Measurements from ENCODE around the gene COL5A3.
"Not testable (repeated sequence)": the region's sequence is repeated elsewhere in the genome, so short reads cannot be mapped to it uniquely, and the experiment has no call there.

The COL5A3 gene

DNA sequence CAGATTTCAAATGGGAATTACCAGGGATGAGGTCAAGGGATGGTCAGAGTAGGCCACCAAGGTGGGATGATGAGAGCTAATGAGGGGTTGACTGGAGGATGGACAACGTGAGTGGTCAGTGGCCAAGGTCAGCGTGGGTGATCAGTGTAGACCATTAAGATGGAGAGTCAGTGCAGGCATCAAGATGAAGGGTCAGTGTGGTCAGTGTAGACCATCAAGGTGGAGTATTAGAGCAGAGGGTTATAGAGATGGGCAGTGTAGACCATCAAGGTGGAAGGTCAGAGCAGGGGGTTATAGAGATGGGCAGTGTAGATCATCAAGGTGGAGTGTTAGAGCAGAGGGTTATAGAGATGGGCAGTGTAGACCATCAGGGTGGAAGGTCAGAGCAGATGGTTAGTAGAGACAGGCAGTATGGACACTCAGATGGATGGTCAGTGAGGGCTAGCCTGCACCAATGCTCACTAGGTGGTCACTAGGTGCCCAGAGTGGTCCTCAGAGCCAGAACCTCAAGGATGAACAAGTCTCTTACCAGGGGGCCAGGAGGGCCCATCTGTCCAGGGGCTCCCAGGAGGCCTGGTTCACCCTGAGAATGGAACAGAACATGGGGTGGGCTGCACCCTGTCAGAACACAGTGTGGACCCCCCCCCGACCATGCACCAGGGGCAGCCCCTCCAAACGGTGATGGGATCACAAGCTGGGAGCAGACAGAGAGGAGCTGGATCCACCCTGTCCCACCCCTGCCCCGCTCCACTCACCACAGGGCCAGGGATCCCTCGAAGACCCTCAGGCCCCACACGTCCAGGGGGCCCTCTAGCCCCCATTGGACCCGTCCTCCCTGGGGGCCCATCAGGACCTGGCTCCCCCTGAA, 41.2 kb downstream of the COL5A3 start:
- no peak for DNase-seq

DNA sequence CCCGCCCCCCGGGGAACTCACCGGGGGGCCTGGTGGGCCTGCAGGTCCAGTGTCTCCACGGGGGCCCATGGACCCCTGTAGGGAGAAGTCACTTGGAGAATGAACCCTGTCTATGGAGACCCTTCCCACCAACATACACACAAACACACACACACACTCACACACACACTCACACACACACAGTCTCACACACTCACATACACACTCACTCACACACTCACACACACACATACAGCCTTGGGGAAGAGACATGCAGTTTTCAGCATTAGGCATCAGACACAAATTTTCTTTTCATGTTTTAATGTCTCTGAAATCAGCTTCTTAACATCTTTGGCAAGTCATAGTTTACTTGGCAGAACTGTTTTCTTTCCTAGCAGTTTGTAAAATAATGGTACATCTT, 43.0 kb downstream of the COL5A3 start:
- DNase-seq: no peak

DNA sequence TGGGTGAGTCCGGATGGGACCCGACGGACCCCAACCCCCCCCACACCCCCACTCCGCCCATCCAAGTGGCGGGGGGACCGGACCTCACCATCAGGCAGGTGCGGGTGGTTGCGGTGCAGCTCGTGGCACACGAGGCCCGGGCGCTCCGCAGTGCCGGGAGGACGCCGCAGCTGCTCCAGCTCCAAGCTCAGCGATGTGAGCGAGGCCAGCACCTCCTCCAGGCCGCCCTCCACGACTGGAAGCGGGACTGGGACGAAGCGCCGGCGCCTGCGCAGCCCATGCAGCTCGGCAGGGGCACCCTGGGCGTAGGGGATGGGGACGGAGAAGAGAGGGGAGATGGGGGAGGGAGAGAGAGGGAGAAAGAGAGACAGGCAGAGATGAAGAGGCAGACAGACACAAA, 43.9 kb downstream of the COL5A3 start:
- DNase-seq: no peak

DNA sequence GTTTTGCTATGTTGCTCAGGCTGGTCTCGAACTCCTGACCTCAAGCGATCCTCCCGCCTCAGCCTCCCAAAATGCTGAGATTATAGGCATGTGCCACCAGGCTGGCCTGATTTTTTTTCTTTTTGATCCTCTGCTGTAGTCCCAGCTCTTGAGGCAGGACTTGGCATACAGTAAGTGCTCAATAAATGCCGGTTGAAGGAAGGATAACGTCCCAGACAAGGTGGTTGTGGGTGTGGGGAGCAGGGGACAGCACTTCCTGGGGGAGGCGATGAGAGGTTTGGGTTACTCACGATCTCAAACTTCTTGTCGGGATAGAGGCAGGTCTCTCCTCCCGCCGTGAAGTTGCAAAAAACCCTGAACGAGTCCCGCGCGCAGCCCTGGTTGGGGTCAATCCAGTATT, 44.3 kb downstream of the COL5A3 start:
- no peak for DNase-seq

DNA sequence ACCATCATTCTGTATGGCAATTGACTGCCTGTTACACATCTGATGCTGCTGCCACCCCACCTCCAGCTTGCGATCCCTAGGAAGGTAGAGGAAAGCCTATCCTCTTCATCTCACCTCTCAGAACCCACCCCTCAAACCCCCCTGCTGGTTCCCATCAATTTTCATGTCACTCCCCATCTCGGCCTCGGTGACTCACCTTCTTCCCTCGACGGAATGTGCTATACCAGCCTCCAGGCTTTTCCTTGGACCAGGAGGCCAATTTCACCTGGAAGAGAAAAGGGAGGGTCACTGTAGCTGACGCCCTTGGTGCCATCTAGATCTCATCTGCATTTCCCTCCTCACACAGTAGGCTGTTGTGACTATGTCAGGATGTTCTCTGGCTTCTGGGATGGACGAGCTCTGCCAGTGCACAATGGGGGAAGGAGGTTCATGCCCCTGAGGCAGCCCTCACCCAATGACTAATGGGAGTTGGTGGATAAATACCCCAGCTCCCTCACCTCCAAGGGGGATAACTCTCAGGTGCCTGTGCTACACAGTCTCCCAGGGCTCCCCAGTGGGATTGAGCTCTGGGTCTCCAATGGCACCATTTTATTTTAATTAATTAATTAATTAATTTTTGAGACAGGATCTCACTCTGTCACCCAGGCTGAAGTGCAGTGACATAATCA, 47.5 kb downstream of the COL5A3 start:
- no peak for DNase-seq

DNA sequence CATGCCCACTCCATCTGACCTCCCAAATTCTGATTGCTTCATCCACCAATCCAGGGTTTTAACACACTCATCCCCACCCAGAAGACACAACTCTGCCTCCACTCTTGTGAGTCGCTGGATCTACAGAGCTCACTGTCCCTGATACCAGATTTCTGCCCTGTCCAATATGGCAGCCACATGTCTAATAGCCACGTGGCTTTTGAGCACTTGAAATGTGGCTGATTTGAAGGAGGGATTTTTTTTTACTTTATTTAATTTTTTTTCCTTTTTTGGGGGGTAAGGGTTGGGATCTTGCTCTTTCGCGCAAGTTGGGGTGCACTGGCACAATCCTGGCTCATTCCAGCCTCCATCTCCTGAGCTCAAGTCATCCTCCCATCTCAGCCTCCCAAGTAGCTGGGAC, 49.2 kb downstream of the COL5A3 start:
- DNase-seq: no peak

DNA sequence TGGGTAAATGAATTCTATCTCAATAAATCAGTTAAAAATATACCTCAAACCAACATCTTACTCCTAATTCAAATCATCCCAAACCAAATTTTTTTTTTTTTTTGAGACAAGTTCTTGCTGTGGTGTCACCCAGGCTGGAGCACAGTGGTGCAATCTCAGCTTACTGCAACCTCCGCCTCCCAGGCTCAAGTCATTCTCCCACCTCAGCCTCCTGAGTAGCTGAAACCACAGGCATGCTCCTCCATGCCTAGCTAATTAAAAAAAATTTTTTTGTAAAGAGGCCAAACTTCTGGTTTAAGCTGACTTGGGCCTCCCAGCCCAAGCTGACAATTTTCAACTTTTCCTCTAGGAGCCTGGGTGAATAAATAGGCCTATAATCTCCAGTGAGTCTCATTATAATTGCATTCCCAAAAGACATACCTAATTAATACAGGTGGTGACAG, 51.9 kb downstream of the COL5A3 start:
- no peak for DNase-seq

DNA sequence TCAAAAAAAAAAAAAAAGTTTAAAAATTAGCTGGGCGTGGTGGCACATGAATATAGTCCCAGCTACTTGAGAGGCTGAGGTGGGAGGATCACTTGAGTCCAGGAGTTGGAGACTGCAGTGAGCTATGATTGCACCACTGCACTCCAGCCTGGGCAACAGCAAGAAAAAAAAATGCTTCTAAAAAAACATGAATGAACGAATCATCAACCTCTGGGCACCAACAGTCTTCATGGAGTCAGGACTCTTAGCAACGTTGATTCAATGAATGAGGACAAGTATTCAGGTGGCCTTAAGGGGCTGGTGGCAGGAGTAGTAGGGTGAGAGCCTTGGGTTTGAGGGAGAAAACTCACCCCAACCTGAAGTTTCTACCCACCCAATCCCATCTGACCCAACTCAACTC, 53.3 kb downstream of the COL5A3 start:
- no peak for DNase-seq

DNA sequence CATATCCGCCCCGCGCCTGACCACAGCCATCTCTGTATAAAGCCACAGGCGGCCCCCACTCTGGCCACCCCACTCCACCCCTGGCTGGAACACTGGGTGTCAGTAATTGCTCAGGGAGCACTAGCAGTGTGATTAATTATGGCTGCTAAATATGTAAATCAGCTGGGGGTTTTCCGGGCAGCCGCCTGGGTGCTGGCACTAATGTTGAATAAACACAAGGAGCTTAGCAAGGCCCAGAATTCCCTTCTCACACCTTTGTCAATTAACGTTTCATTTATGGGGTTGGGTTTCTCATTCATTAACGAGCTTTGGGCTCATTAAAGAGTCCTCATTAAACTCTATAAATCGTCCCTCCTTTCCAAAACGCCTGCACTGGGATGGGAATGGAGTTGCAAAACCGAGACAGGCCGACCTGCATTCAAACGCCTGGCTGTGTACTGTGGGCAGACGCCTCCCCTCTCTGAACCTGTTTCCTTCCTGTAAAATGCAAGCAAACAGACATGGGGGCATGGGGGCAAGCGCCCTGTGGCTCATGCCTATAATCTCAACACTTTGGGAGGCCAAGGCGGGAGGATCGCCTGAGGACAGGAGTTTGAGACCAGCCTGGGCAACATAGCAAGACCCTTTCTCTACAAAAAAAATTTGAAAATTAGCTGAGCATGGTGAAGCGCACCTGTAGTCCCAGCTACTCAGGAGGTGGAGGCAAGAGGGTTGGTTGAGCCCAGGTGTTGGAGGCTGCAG, 56.3 kb downstream of the COL5A3 start:
- no peak for DNase-seq

DNA sequence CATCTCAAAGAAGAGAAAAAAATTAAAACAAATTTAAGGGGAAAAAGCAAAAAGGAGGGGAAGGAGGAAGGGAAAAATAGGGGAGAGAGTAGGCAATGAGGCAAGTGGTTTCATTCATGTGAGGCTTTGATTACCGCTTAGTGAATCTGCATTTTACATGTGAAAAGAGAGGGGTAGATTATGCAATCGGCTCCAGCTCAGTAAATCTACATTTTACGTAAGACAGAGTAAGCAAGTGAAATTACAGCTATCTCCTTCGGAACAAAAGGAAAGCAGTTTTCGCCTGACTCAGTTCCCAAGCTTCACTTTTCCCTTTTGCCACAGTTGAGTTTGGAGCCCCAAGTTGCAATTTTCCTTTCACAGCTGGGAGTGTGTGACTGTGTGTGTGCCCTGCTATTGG, 58.0 kb downstream of the COL5A3 start:
- no peak for DNase-seq

DNA sequence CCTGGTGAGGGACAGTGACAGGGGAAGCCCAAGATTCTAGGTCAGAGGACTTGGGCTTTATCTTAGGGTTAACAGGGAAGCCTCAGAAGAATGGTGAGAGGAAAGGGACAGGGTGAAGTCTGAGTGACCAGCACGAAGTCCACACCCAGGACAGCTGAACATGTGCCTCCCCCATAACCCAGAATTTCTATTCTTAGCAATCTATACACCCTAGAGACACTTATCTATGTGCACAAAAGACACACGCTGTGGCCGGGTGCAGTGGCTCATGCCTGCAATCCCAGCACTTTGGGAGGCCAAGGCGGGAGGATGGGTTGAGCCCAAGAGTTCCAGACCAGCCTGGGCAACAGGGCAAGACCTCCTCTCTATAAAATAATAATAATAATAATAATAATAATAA, 62.9 kb downstream of the COL5A3 start:
- no peak for DNase-seq

DNA sequence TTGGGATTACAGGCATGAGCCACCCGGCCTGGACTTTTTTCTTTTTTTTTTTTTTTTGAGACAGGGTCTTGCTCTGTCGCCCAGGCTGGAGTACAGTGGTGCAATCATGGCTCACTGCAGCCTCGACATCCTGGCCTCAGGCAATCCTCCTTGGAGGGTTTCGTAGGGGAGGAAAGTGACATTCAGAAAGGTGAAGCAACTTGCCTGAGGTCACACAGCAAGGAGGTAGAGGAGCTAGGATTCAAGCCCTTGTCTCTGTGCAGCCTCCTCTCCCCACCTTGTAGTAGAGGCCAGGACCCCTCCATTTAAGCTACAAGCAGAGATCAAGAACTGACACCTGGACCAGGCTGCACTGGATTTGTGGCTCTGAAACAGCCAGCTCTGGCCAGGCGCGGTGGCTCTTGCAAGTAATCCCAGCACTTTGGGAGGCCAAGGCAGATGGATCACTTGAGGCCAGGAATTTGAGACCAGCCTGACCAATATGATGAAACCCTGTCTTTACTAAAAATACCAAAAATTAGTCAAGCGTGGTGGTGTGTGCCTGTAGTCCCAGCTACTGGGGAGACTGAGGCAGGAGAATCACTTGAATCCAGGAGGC, 63.7 kb downstream of the COL5A3 start:
- DNase-seq: not testable (repeated sequence)

DNA sequence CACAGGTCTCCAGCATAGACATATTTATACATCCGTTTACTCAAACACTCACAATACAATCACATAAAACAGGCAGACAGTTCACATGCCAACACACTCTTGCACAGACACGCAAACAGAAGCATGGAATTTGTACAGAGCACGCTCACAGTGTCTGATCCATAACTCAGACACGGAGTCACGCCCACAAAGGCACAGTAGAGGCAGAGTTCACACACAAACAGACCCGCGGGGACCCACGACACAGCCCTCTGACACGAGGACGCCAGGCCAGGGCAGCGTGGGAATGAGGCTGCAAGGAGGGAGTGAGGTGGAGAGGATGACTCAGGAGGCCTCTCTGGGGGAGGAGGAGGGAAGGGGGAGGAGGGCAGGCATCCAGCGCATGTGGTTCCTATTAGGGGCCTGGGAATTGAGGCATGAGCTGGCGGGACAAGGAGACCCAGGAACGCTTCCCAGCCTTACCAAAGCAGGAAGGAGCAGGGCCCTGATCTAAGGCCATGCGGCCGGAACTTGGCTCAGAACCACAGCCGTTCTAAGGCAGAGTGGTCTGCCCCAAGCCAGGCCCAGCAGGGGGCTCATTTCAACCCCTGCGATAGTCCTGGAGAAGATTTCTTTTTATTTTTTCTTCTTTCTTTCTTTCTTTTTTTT, 64.9 kb downstream of the COL5A3 start:
- no peak for DNase-seq

DNA sequence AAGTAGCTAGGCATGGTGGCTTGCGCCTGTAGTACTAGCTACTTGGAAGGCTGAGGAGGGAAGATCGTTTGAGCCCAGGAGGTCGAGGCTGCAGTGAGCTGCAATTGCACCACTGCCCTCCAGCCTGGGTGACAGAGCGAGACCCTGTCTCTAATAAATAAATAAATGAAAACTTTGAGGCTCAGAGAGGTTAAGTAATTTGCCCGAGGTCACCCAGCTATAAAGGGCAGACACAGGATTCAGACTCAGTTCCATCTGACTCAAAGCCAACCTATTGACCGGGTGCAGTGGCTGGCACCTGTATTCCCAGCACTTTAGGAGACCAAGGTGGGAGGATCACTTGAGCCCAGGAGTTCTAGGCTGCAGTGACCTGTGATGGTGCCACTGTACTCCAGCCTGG, 66.6 kb downstream of the COL5A3 start:
- no peak for DNase-seq

DNA sequence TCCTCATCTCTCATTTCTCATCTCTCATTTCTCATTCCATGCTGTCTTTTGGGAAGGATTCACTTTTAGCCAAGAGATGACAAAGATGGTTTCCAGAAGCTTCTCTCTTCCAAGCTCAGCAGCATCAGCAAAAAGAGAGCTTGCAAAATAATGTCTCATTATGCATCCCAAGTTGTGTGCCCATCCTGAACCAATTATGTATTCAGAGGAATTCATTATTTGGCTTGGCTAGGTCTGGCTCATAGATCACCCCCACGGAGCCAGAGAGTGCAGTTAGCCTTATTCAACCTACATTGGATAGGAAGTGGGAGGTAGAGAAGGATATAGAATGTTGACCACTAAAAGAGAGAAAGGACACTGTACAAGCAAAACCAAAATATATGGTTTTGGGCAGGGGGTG, 68.6 kb downstream of the COL5A3 start:
- no peak for DNase-seq

DNA sequence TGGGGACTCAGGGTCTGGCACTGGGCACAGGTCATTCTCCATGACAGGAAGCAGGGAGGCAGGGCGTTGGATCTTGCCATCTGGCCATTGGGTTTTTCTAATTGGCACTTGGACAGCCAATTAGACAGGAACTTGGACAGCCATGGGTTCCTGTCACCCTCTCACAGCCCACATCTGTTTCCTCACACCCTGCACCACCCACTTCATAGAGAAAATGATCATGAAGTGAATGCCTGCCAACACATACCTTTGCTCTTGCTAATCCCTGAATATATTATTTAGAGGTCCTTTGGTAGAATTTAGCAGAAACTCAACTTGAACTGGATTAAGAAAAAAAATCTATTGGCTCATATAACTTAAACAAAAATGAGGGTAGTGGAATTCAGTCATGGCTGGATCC, 69.1 kb downstream of the COL5A3 start:
- no peak for DNase-seq

DNA sequence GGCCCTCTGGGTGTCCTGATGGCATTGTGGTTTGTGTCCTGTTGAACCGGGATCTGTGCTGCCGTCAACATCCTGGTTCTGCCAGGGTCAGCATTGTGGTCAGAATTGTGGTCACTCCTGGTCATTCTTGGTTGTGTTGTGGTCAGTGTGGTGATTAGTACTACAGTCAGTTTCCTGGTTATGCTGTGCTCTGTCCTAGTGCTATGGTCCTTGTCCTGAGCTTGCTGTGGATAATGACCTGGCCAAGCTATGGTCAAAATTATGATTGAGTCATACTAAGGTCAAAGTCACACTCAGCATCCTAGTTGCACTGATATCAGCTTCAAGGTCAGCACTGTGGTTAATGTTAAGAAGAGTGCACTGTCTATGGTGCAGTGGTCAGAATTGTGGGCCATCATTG, 69.5 kb downstream of the COL5A3 start:
- DNase-seq: no peak

DNA sequence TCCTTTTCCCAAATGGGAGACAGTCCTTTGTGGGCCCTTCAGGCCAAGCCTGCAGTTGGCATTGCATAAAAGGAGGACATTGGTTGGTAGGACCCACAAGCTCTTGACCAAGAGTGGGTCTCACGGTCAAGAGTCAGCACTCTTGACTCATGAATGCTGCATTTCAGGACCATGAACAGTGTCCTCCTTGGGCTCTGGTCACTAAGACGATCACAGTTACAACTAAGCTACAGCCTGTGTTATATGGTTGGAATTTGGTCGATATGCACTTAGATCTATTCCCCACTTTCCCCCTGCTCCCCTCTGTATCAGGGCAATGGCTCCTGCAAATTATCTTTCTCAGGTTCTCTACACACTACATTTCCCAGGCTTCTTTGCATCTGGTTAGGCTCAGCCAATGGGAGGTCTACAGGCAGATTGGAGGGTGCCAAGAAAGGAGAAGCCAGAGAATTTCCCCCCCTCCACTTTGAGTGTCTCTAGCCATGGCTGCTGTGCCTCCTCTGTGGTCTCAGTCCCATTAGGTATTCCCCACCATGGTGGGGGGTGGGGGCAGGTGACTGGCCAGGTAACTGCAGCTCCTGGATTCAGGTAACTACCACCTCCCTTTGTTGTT, 70.9 kb downstream of the COL5A3 start:
- DNase-seq: no peak

DNA sequence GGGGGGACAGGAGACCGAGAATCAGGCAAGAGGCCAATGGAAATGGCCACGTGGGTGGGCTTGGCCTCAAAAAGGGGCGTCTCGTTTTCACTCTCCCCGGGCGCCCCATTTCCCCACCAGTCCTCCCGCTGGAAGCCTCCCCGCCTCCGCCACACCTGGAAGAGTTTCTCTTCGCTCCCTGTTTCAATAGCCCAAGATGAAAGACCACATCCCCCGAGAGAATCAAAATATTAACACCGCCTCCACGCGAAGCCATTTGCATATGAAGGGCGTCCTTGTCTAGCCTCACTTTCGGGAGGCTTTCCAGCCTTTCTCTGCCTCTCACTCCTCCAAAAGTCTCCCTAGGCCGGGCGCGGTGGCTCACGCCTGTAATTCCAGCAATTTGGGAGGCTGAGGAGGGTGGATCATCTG, 73.3 kb downstream of the COL5A3 start:
- no peak for DNase-seq

DNA sequence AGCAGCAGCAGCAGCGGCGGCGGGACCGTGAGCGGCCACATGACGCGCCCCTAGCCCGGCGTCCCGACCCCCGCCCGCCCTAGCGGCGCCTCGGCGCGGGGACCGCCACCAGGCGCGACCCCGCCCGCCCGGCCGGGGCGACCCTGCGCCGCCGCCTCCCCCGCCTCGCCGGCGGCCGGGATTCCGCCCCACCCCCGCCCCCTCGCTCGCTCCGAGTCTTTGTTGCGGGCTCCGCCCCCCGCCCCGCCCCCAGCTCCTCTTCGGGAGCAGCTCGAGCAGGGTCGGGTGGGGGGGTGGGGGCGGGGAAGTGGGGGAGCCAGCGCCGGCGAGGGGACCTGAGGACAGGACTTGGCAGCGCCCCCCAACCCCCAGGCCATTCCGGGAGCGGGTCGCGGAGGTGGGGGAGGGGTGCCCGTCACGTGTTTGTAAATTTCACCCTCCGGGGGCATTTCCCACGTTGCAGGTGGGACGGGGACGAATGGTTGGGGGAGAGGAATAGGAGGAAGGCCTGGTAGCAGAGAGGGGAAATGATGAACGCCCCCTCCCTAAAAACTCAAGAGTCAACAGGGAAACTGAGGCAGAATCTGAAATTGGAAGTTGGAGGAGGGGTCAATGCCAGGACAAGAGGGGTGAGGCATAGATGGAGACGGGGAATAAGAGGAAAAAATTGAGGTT, 73.8 kb downstream of the COL5A3 start, which contains the start of gene OLFM2:
Gene OLFM2 (minus strand): TSS at position 190 of the 675 bp plus-strand sequence. CDS start 149 bp downstream, at position 41.
- DNase-seq: no peak

DNA sequence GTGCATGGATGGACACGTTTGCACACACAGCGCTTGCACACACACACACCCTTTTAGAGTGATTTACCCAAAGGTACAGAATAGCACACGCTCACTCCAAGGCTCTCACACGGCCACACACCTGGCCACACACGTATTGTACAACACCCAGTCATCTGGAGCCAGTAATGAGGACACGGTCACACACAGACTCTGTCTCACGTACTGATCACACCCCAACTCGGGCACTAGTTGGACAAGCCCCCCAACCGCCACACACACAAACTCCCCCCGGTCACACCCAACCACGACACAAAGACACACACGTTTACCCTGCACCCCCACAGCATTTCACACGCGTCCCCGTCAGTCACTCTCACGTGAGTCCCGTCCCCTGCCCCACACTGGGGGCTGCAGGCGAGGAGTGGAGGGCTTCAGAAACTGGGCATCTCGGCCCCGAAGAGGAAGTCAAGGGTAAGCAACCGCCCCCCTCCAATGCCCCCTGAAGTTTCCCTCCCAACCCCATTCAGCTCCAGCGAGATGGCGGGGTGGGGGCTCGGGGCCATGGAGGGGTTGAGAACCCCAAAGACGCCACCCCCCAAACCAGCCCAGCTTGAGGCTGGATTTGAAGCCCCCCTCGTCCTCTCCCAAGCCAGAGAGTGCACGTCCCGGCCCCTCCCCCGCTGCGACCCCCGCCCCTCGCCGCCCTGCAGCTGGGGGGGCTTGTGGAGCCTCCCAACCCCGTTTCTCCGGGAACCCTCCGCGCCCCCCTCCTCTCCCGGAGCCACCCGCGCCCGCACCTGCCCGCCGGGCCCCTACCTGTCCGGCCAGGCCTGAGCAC, 74.6 kb downstream of the COL5A3 start:
- DNase-seq: no peak

All from activated CD4-positive, alpha-beta T cell treated with anti-CD3 and anti-CD28 coated beads for 1 hour (primary cell).